Natural killer cell (primary cell): Measurements from ENCODE around the gene HOXA5. TPM values are rescaled to one million over a fixed set of nuclear protein-coding genes. Genes with fewer than 3 reads are reported as not detected.
A peak's percentile ranks its signal among the peaks of the same experiment; 100 is the strongest.

Experiments used
- ATAC-seq, 3 donors: fragments of 150-1000 bp in 2 of 3; fragments of 200-7000 bp in 1 of 3; cut with Tn5 transposase; 1 replicate in 1 of 3; 2 replicates in 2 of 3; pipeline ENCODE4 v1.10.0; 2021; ENCODE audit warnings: mild to moderate bottlenecking in 2 of 3, moderate library complexity in 2 of 3
- DNase-seq, 2 donors: peaks; one replicate each; pipeline versions ENCODE4 v3.0.0 to v3.0.0-alpha.2; 2013 to 2021; ENCODE audit warnings: mixed read lengths in 1 of 2
- H3K27ac ChIP-seq: one replicate; pipeline ENCODE4 v1.5.1; 2013; ENCODE audit warnings: mild to moderate bottlenecking, low read length
- H3K27me3 ChIP-seq: one replicate; pipeline ENCODE4 v1.6.1; 2013; ENCODE audit warnings: low read length; ENCODE audit not compliant: control insufficient read depth, insufficient read depth
- H3K36me3 ChIP-seq: one replicate; pipeline ENCODE4 v1.6.1; 2013; ENCODE audit warnings: low read length; ENCODE audit not compliant: control insufficient read depth, insufficient read depth
- H3K4me1 ChIP-seq: one replicate; pipeline ENCODE4 v1.6.1; 2013; ENCODE audit warnings: low read length; ENCODE audit not compliant: control insufficient read depth, insufficient read depth
- H3K4me3 ChIP-seq: one replicate; pipeline ENCODE4 v1.5.1; 2013; ENCODE audit warnings: low read length
- H3K9me3 ChIP-seq: one replicate; pipeline ENCODE4 v1.6.1; 2013; ENCODE audit warnings: low read length; ENCODE audit not compliant: control insufficient read depth, insufficient read depth
- H3K27ac Mint-ChIP-seq, 2 donors: one replicate each; pipeline ENCODE4 v1.8.0; 2022; ENCODE audit warnings: mild to moderate bottlenecking in 2 of 2, mixed read lengths in 2 of 2, moderate library complexity in 1 of 2
- H3K27me3 Mint-ChIP-seq, 2 donors: one replicate each; pipeline ENCODE4 v1.8.0; 2022; ENCODE audit warnings: low read depth in 2 of 2, mixed read lengths in 2 of 2
- H3K36me3 Mint-ChIP-seq: one replicate; pipeline ENCODE4 v1.8.0; 2022; ENCODE audit warnings: mixed read lengths
- H3K4me1 Mint-ChIP-seq, 2 donors: one replicate each; pipeline ENCODE4 v1.8.0; 2022; ENCODE audit warnings: mixed read lengths in 2 of 2
- H3K4me3 Mint-ChIP-seq: one replicate; pipeline ENCODE4 v1.8.0; 2022; ENCODE audit warnings: mild to moderate bottlenecking, moderate library complexity, mixed read lengths
- H3K9me3 Mint-ChIP-seq, 2 donors: one replicate each; pipeline ENCODE4 v1.8.0; 2022; ENCODE audit warnings: mixed read lengths in 2 of 2
- CTCF ChIP-seq: fragments of 200-600 bp; IDR thresholded peaks from one replicate; pipeline ENCODE4 v1.8.0; 2022; ENCODE audit warnings: antibody characterized with exemption
- WGBS: methylation state at CpG from one replicate; pipeline ENCODE4 v1.1.7; 2013; ENCODE audit warnings: missing lambda C conversion rate; ENCODE audit not compliant: insufficient coverage; 5-methylcytosine and 5-hydroxymethylcytosine counted together
- intact Hi-C: fragments of 100-400 bp; cut with micrococcal nuclease; formaldehyde crosslinking; loops from one replicate; pipeline ENCODE4 v1.14.2; 2022
- total RNA-seq, 4 donors: library from RNA; stranded (reverse); fragments of 120-200 nt in 1 of 4; gene quantifications; one replicate each; pipeline versions ENCODE4 v1.2.3 to v1.2.4, GENCODE V29; 2013 to 2022

The HOXA5 gene
- total RNA-seq, 3 donors from 2014 or later (not counting 1 experiment from before 2014, with no cell fraction given): 0.29 to 13.0 (median 0.52) TPM

- Mint-ChIP-seq H3K36me3 (peaks cover 15% of the 10 kb centered on the region), H3K9me3 (no peaks in the 10 kb centered on the region), H3K4me3 (peak overlapping the region; percentile 91), H3K27ac (peak overlapping the region; percentile 71 to 88), H3K27me3 (peaks cover 49 to 63% of the 10 kb centered on the region in 2 donors), H3K4me1 (peaks cover 47 to 52% of the 10 kb centered on the region in 2 donors)
- Histone ChIP-seq H3K27ac (no peak overlapping the region), H3K9me3 (no peaks in the 10 kb centered on the region), H3K4me3 (peak overlapping the region; percentile 86), H3K27me3 (peaks cover 11% of the 10 kb centered on the region), H3K4me1 (peaks cover 30% of the 10 kb centered on the region), H3K36me3 (peaks cover 3% of the 10 kb centered on the region)
- DNase-seq (peak; percentile 36 to 40), ATAC-seq (peak; percentile 24 to 29 (median 25))
- intact Hi-C loops: loop anchor here (5.0 kb wide), 1 partner anchor 57 kb away; the partner anchor contains the start of gene HOXA3
- 6% methylated on average over 33 of the region's 33 CpGs for WGBS
- TF ChIP-seq CTCF: no peak
Measured at GRCh38 chr7:27095050-27095896, 48.2 kb downstream of the HOXA5 start.

GRCh38 chr7:27094304-27095049 lies 49.0 kb downstream of the HOXA5 start:
- Histone ChIP-seq H3K36me3 (peaks cover 3% of the 10 kb centered on the region), H3K27me3 (peaks cover 16% of the 10 kb centered on the region), H3K4me1 (peaks cover 30% of the 10 kb centered on the region), H3K4me3 (no peak overlapping the region), H3K9me3 (no peaks in the 10 kb centered on the region), H3K27ac (no peak overlapping the region)
- peaks cover 7% of the 10 kb centered on the region for H3K36me3 Mint-ChIP-seq
- DNase-seq (no peak), ATAC-seq (no peak)
- WGBS: 55% methylated on average over 29 of the region's 29 CpGs
- intact Hi-C loops: loop anchor here (5.0 kb wide), 1 partner anchor 58 kb away; the partner anchor contains the start of gene HOXA3
- H3K27ac Mint-ChIP-seq: peak overlapping the region; percentile 71 to 88
- H3K27me3 Mint-ChIP-seq: peaks cover 54 to 63% of the 10 kb centered on the region in 2 donors
- H3K4me1 Mint-ChIP-seq: peaks cover 43 to 49% of the 10 kb centered on the region in 2 donors
- no peaks in the 10 kb centered on the region for H3K9me3 Mint-ChIP-seq
- H3K4me3 Mint-ChIP-seq: peak overlapping the region; percentile 91
- no peak for TF ChIP-seq CTCF

DNA sequence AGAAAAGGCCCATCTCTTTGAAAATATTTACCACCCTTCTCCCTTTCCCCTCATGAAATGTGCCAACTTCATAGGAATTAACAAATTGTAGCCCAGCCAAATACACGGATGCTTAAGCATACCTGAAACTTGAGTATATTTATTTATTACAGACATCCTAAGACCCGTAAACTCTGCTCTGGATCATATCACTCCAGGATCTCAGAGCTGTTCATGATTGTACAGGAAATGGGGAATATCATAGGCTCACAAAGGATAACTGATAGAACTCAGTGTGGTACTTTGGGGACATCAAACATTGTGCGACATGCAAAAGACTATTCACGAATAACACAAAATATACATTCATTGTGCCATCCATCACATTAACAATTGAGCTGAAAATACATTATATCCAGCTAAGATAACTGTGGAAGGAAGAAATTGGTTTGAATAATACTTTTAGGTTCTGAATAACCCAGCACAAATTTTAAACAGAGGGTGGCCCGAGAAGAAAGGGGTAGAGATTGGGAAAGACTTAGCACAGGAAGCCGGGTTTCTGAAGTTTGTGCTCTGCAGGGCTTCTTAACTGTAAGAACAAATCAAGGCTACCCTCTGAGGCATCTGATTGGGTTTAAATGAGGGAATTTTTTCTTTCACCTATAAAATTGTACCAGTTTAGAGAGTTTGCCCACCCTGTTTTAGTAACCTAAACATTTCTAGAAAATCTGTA lies 50.1 kb downstream of the HOXA5 start:
- H3K36me3 ChIP-seq: no peaks in the 10 kb centered on the region
- Mint-ChIP-seq H3K9me3 (no peaks in the 10 kb centered on the region), H3K36me3 (no peaks in the 10 kb centered on the region), H3K27me3 (peaks cover 56 to 63% of the 10 kb centered on the region in 2 donors), H3K27ac (no peak overlapping the region), H3K4me1 (peaks cover 32 to 41% of the 10 kb centered on the region in 2 donors), H3K4me3 (peak overlapping the region; percentile 66)
- WGBS: 39% methylated on average over 3 of the region's 6 CpGs
- H3K9me3 ChIP-seq: no peaks in the 10 kb centered on the region
- intact Hi-C loops: no loop called here
- no peak for TF ChIP-seq CTCF
- no peak overlapping the region for H3K4me3 ChIP-seq
- DNase-seq (no peak), ATAC-seq (no peak)
- peaks cover 23% of the 10 kb centered on the region for H3K4me1 ChIP-seq
- H3K27ac ChIP-seq: no peak overlapping the region
- H3K27me3 ChIP-seq: peaks cover 22% of the 10 kb centered on the region
